DND-41 (cell line): Measurements from ENCODE around the gene CTAGE4.
"Not testable (repeated sequence)": the region's sequence is repeated elsewhere in the genome, so short reads cannot be mapped to it uniquely, and the experiment has no call there.

Source experiments
- ATAC-seq: fragments of 200-7000 bp; cut with Tn5 transposase; 3 replicates; pipeline ENCODE4 v1.9.1; 2021; ENCODE audit warnings: low read depth; ENCODE audit not compliant: insufficient read depth
- DNase-seq: peaks from one replicate; pipeline ENCODE4 v3.0.0-alpha.2; 2020
- H2AFZ ChIP-seq: 2 replicates; pipeline ENCODE4 v1.6.0; 2012; ENCODE audit warnings: low read depth, low read length
- H3K27ac ChIP-seq: 2 replicates; pipeline ENCODE4 v1.5.1; 2012; ENCODE audit warnings: low read length, inconsistent platforms
- H3K27me3 ChIP-seq: fragments of 200-600 bp; sonication (generic); 2 replicates; pipeline ENCODE4 v1.6.0; 2012; ENCODE audit warnings: low read length, mild to moderate bottlenecking, inconsistent platforms; ENCODE audit not compliant: insufficient read depth, poor library complexity
- H3K36me3 ChIP-seq: 2 replicates; pipeline ENCODE4 v1.5.1; 2012; ENCODE audit warnings: low read length, inconsistent platforms; ENCODE audit not compliant: insufficient read depth
- H3K4me1 ChIP-seq: 2 replicates; pipeline ENCODE4 v1.5.1; 2012; ENCODE audit warnings: mild to moderate bottlenecking, low read length; ENCODE audit not compliant: insufficient read depth
- H3K4me2 ChIP-seq: 2 replicates; pipeline ENCODE4 v1.6.0; 2012; ENCODE audit warnings: mild to moderate bottlenecking, moderate library complexity, low read length, inconsistent platforms; ENCODE audit not compliant: insufficient read depth
- H3K4me3 ChIP-seq, 2 experiments: fragments of 200-600 bp in 1 of 2; shearing (Covaris generic) in 1 of 2; 2 replicates each; pipeline ENCODE4 v1.5.1; 2012 to 2016; ENCODE audit warnings: inconsistent platforms in 2 of 2, low read length in 2 of 2, mild to moderate bottlenecking in 2 of 2, low read depth in 1 of 2, moderate library complexity in 1 of 2
- H3K79me2 ChIP-seq: 2 replicates; pipeline ENCODE4 v1.6.0; 2012; ENCODE audit warnings: low read length, inconsistent platforms; ENCODE audit not compliant: insufficient read depth
- H3K9ac ChIP-seq: 2 replicates; pipeline ENCODE4 v1.6.0; 2012; ENCODE audit warnings: low read depth, mild to moderate bottlenecking, inconsistent platforms, low read length, moderate library complexity
- H3K9me3 ChIP-seq: 2 replicates; pipeline ENCODE4 v1.5.1; 2012; ENCODE audit warnings: low read length, moderate library complexity, mild to moderate bottlenecking, inconsistent platforms; ENCODE audit not compliant: insufficient read depth, severe bottlenecking
- H4K20me1 ChIP-seq: 2 replicates; pipeline ENCODE4 v1.6.0; 2012; ENCODE audit warnings: low read length; ENCODE audit not compliant: insufficient read depth
- CTCF ChIP-seq: IDR thresholded peaks from 2 replicates; pipeline ENCODE4 v1.5.1; 2012; ENCODE audit warnings: borderline replicate concordance, low read length, moderate library complexity, mild to moderate bottlenecking; ENCODE audit not compliant: poor library complexity, severe bottlenecking; ENCODE audit errors: extremely low read depth
- EZH2 ChIP-seq: IDR thresholded peaks from 3 replicates; pipeline ENCODE4 v1.6.1; 2012; ENCODE audit warnings: borderline replicate concordance, low read depth, mild to moderate bottlenecking, moderate library complexity, low read length, inconsistent platforms; ENCODE audit not compliant: severe bottlenecking

The CTAGE4 gene

DNA sequence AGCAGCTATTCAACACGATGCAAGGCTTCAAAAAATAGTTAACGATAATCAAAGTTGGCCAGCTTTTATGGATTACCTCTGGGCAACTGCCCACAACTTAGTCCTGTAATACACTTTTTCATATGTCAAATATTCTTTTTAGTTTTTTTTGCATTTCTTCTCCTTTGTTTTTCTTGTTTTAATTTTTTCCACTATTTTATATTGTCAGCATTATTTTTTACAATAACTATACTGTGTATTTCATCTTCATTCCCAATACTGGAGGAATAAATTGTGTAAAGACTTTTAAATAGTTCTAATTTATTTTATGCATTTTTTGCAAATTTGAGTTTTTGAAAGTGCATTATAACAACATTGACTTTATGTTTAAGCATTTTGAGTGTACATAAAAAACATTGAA is 18.5 kb upstream of the CTAGE4 start:
- TF ChIP-seq CTCF (no peak), EZH2 (no peak)
- H3K9me3 ChIP-seq = no peaks in the 10 kb centered on the region
- no peak for ATAC-seq
- DNase-seq = no peak
- H3K9ac ChIP-seq = no peak overlapping the region
- no peaks in the 10 kb centered on the region for H3K79me2 ChIP-seq
- no peak overlapping the region for H3K4me3 ChIP-seq
- H3K4me1 ChIP-seq = no peaks in the 10 kb centered on the region
- H3K27ac ChIP-seq = no peak overlapping the region
- H3K27me3 ChIP-seq = no peaks in the 10 kb centered on the region
- H4K20me1 ChIP-seq = no peaks in the 10 kb centered on the region
- no peaks in the 10 kb centered on the region for H3K36me3 ChIP-seq
- H2AFZ ChIP-seq = no peak overlapping the region
- no peak overlapping the region for H3K4me2 ChIP-seq

DNA sequence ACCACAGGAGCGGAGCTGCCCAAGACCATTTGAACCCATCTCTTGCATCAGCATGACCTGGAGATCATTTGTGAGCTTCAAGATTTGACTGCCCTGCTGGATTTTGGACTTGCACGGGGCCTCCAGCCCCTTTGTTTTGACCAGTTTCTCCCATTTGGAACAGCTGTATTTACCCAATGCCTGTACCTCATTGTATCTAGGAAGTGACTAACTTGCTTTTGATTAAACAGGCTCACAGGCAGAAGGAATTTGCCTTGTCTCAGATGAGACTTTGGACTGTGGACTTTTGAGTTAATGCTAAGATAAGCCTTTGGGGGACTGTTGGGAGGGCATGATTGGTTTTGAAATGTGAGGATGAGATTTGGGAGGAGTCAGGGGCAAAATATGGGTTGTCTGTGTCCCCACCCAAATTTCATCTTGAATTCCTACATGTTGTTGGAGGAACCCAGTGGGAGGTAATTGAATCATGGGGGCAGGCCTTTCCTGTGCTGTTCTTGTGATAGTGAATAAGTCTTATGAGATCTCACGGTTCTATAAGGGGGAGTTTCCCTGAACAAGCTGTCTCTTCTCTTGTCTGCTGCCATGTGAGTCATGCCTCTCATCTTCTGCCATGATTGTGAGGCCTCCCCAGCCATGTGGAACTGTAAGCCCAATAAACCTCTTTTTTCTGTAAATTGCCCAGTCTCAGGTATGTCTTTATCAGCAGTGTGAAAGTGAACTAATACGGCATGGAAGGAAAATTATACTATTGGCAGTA is 11.5 kb upstream of the CTAGE4 start:
- H2AFZ ChIP-seq, H3K27me3 ChIP-seq, ATAC-seq, H3K27ac ChIP-seq, H3K4me3 ChIP-seq, H3K79me2 ChIP-seq, H3K36me3 ChIP-seq, DNase-seq, H3K4me2 ChIP-seq, H3K4me1 ChIP-seq, H3K9ac ChIP-seq, H3K9me3 ChIP-seq, H4K20me1 ChIP-seq: not testable (repeated sequence)

GRCh38 chr7:144174613-144175012 is 8.7 kb upstream of the CTAGE4 start:
- no peak overlapping the region for H3K4me2 ChIP-seq
- TF ChIP-seq CTCF = no peak
- TF ChIP-seq EZH2 = no peak
- H3K27me3 ChIP-seq = no peaks in the 10 kb centered on the region
- H3K9ac ChIP-seq = no peak overlapping the region
- H4K20me1 ChIP-seq = no peaks in the 10 kb centered on the region
- no peaks in the 10 kb centered on the region for H3K79me2 ChIP-seq
- no peak overlapping the region for H2AFZ ChIP-seq
- no peaks in the 10 kb centered on the region for H3K36me3 ChIP-seq
- H3K27ac ChIP-seq = no peak overlapping the region
- H3K4me3 ChIP-seq = no peak overlapping the region
- ATAC-seq = no peak
- no peaks in the 10 kb centered on the region for H3K9me3 ChIP-seq
- H3K4me1 ChIP-seq = no peaks in the 10 kb centered on the region
- DNase-seq = no peak

GRCh38 chr7:144178380-144179164 is 4.7 kb upstream of the CTAGE4 start:
- peak; percentile 80 for ATAC-seq
- peak; percentile 14 for DNase-seq
- H4K20me1 ChIP-seq, H3K4me1 ChIP-seq, H3K27me3 ChIP-seq, H3K27ac ChIP-seq, H3K36me3 ChIP-seq, H3K4me2 ChIP-seq, H3K9me3 ChIP-seq, H2AFZ ChIP-seq, H3K9ac ChIP-seq, H3K4me3 ChIP-seq, H3K79me2 ChIP-seq: not testable (repeated sequence)
- peak; percentile 48 for TF ChIP-seq CTCF

DNA sequence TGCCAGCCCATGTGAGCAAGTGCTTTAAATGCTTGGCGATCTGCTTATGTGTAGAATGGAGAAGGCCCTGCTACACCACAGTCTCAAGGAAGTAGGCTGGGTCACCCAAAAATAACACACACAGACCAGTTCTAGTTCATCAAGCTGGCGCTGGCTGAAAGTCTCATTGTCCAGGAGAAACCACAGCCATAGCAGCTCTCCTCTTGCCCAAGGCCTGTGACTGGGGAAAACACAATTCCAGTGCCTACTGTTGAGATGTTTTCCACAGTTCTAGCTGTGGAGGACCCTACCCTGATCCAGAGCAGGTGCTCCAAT is 4.1 kb upstream of the CTAGE4 start:
- not testable (repeated sequence) for H3K36me3 ChIP-seq, H3K9me3 ChIP-seq, H2AFZ ChIP-seq, H3K4me1 ChIP-seq, H4K20me1 ChIP-seq, H3K27ac ChIP-seq, H3K4me3 ChIP-seq, H3K27me3 ChIP-seq, H3K9ac ChIP-seq, ATAC-seq, H3K79me2 ChIP-seq, H3K4me2 ChIP-seq, DNase-seq

DNA sequence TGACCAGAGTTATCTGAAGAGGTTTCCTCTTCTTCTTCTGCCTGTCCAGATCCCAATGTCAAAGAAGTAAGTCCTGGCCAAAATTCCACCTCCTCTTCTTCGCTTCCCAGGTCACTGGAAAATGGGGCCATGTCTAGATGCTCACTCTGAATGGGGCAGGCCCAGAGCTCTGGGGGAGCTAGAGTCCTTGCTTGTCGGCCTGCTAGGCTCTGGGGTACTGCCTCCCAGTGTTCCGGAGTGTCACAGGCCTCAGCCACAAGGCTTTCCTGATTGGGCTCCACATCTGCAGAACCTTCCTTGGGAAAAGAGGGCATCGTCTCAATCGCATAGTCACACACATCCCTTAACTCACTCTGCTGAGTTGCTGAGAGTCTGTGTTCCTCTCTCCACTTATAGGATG is 4.6 kb downstream of the CTAGE4 start:
- H3K9me3 ChIP-seq, H3K79me2 ChIP-seq, H3K36me3 ChIP-seq, H3K27ac ChIP-seq, H3K4me2 ChIP-seq, H3K4me3 ChIP-seq, H2AFZ ChIP-seq, H4K20me1 ChIP-seq, H3K9ac ChIP-seq, DNase-seq, H3K4me1 ChIP-seq, H3K27me3 ChIP-seq, ATAC-seq: not testable (repeated sequence)
